Muscle layer of duodenum (tissue), 2 donors: ENCODE results near the gene AIFM3.
A peak's percentile ranks its signal among the peaks of the same experiment; 100 is the strongest.

Source experiments
- H3K27ac ChIP-seq: one replicate; pipeline ENCODE4 v1.7.0; 2013; ENCODE audit warnings: mild to moderate bottlenecking, low read length
- H3K27me3 ChIP-seq: one replicate; pipeline ENCODE4 v1.7.0; 2013; ENCODE audit warnings: low read depth, mild to moderate bottlenecking, control low read depth, low read length
- H3K36me3 ChIP-seq, 2 donors: one replicate each; pipeline ENCODE4 v1.7.0; 2013; ENCODE audit warnings: low read length in 2 of 2, control low read depth in 1 of 2, mild to moderate bottlenecking in 1 of 2; ENCODE audit not compliant: insufficient read depth in 2 of 2, control insufficient read depth in 1 of 2
- H3K4me1 ChIP-seq, 2 donors: one replicate each; pipeline ENCODE4 v1.7.0; 2013; ENCODE audit warnings: low read length in 2 of 2, mild to moderate bottlenecking in 2 of 2, control low read depth in 1 of 2, moderate library complexity in 1 of 2; ENCODE audit not compliant: insufficient read depth in 2 of 2, control insufficient read depth in 1 of 2
- H3K4me3 ChIP-seq, 2 donors: one replicate each; pipeline ENCODE4 v1.7.0; 2013; ENCODE audit warnings: low read length in 2 of 2, low read depth in 1 of 2, mild to moderate bottlenecking in 1 of 2
- H3K9me3 ChIP-seq, 2 donors: one replicate each; pipeline ENCODE4 v1.7.0; 2013; ENCODE audit warnings: low read length in 2 of 2, control low read depth in 1 of 2, mild to moderate bottlenecking in 1 of 2; ENCODE audit not compliant: control insufficient read depth in 1 of 2
- donor health status: healthy.

Gene AIFM3

DNA sequence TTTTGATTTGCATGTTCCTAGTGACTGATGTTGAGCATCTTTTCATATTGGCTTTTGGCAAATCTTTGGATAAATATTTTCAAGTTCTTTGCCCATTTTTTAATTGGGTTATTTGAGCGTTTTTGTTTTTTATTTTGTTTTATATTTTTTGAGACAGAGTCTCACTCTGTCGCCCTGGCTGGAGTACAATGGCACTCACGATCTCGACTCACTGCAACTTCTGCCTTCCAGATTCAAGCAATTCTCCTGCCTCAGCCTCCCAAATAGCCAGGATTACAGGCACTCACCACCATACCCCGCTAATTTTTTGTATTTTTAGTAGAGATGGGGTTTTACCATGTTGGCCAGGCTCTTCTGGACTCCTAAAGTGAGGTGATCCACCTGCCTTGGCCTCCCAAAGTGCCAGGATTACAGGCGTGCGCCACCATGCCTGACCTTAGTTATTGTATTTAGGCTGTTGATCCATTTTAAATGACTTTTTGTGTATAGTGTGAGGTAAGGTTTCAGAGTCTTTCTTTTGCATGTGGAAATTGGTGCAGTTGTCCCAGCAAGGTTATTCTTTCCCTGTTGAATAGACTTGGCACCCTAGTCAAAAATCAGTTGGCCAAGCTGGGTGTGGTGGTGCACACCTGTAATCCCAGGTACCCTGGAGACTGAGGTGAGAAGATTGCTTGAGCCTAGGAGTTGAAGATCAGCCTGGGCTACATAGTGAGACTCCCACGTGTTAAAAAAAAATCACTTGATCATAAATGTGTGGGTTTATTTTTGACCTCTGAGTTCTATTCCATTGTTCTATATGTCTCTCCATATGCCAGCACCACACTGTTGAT, 23.7 kb upstream of the AIFM3 start:
- H3K27me3 ChIP-seq = no peaks in the 10 kb centered on the region
- H3K4me3 ChIP-seq = no peak overlapping the region
- H3K27ac ChIP-seq = no peak overlapping the region
- no peaks in the 10 kb centered on the region for H3K36me3 ChIP-seq
- H3K4me1 ChIP-seq = peaks cover 13 to 22% of the 10 kb centered on the region in 2 donors
- no peaks in the 10 kb centered on the region for H3K9me3 ChIP-seq

DNA sequence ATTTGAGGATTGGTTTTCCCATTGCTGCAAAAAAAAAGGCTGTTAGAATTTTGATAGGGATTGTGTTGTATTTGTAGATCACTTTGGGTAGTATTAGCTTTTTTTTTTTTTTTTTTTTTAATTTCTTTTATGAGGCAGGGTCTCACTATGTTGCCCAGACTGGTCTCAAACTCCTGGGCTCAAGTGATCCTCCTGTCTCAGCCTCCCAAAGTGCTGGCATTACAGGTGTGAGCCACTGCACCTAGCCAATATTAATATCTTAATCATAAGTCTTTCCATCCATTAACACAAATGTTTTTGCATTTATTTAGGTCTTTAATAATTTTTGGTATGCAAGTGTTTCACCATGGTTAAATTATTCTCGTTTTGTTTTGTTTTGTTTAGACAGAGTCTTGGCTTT, 23.0 kb upstream of the AIFM3 start:
- Histone ChIP-seq H3K4me1 (peaks cover 13 to 18% of the 10 kb centered on the region in 2 donors), H3K27me3 (no peaks in the 10 kb centered on the region), H3K27ac (no peak overlapping the region), H3K9me3 (no peaks in the 10 kb centered on the region), H3K4me3 (no peak overlapping the region), H3K36me3 (no peaks in the 10 kb centered on the region)

- Histone ChIP-seq H3K4me3 (no peak overlapping the region), H3K9me3 (no peaks in the 10 kb centered on the region), H3K4me1 (peaks cover 6 to 13% of the 10 kb centered on the region in 2 donors), H3K36me3 (peaks cover 7 to 11% of the 10 kb centered on the region in 2 donors), H3K27ac (no peak overlapping the region), H3K27me3 (no peaks in the 10 kb centered on the region)
These were observed 21.5 kb upstream of the AIFM3 start for GRCh38 chr22:20945578-20945934.

DNA sequence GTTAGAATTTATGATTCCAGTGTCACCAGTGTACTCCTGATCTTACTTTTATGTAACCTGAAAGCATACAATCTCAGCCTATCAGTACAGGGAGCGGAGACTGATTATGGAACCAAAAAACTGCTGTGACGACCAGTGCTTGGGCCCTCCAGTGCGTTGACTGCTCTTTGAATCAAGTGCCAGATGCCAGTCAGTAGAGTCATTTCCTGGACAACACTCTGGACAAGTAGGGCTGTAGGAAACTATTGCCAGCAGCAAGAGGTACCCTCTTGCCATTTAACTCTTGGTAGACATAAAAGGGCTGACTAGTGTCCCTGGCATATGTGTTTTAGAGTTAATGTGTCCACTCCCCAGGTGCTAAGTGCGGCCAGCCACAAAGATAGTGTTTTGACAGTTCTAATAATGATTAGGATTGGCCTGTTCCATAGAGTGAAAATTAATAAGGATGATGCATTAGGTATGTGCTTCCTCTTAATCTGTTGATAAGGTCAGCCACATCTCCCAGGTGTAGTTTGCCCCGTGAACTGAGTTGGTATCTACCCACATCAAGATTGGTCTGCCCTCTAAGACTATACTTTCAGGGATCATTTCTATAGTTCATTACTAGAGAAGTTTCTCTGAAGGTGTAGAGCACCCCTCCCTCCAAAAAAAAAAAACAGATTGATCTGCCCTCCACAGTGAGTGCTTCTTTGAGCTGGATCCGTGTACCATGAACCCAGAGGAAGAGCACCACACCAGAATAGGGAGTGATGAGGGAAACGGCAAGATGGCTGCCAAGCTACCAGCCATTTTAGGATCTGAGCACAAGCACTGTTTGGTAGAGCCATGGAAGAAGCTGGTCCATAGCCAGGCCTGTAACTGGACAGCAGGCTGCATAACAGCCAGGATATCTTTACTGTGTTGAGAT, 20.7 kb upstream of the AIFM3 start:
- H3K36me3 ChIP-seq = peaks cover 14 to 16% of the 10 kb centered on the region in 2 donors
- no peak overlapping the region for H3K27ac ChIP-seq
- H3K27me3 ChIP-seq = no peaks in the 10 kb centered on the region
- H3K4me1 ChIP-seq = peaks cover 0 to 6% of the 10 kb centered on the region in 2 donors
- no peaks in the 10 kb centered on the region for H3K9me3 ChIP-seq
- no peak overlapping the region for H3K4me3 ChIP-seq

GRCh38 chr22:20946991-20947390, 20.1 kb upstream of the AIFM3 start:
- no peak overlapping the region for H3K4me3 ChIP-seq
- H3K4me1 ChIP-seq = peaks cover 0 to 6% of the 10 kb centered on the region in 2 donors
- H3K9me3 ChIP-seq = no peaks in the 10 kb centered on the region
- H3K27me3 ChIP-seq = no peaks in the 10 kb centered on the region
- H3K27ac ChIP-seq = no peak overlapping the region
- H3K36me3 ChIP-seq = peaks cover 21% of the 10 kb centered on the region in 2 donors

DNA sequence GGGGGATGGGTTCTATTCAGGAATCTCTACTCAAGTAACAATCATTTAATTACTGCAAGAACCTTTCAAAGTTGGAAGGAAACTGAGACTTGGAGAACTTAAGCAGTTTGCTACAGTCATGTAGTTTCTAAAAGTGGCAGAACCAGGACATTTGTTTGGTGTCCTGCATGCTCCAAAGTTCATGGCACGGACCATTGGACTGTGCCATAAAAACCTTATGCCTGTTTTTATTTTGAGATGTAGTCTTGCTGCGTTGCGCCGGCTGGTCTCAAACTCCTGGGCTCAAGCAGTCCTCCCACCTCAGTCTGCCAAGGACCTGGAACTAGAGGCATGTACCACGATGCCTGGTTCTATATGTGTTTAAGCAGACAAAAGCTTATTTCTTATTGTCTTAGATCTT, 18.6 kb upstream of the AIFM3 start:
- Histone ChIP-seq H3K9me3 (no peaks in the 10 kb centered on the region), H3K4me1 (peaks cover 0 to 6% of the 10 kb centered on the region in 2 donors), H3K27ac (no peak overlapping the region), H3K36me3 (peaks cover 32 to 33% of the 10 kb centered on the region in 2 donors), H3K27me3 (no peaks in the 10 kb centered on the region), H3K4me3 (no peak overlapping the region)

DNA sequence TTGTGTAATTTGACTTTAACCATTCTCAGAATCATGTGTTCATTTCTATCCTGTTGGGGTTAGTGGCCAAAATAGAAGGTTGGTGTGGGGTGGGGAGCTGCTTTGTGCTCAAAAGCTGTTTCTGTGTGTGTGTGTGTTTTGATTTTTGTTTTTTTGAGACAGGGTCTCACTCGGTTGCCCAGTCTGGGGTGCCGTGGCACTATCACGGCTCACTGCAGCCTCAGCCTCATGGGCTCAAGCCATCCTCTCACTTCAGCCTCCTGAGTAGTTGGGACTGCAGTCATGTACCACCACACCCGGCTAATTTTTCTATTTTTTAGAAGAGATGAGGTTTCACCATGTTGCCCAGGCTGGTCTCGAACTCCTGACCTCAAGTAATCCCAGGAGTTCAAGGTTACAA, 18.1 kb upstream of the AIFM3 start:
- peaks cover 0 to 6% of the 10 kb centered on the region in 2 donors for H3K4me1 ChIP-seq

DNA sequence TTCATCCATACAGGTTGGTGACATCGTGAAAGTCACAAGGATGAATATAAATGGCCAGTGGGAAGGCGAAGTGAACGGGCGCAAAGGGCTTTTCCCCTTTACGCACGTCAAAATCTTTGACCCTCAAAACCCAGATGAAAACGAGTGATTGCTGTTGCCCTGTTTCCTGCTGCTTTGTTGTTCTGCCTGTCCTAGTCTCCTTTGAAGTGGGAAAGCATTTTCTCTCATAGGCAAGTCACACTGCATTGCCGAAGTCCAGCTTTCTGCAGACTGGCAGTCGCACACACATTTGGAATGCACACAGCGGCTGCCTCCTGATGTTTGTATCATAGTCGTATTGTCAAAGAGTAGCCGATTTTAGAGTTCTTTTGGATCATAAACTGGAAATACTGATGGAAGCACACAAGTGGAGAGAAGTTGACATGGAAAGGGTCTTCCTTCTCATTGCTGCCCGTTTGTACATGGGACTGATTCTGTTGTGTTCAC, 17.3 kb upstream of the AIFM3 start:
- Histone ChIP-seq H3K9me3 (no peaks in the 10 kb centered on the region), H3K27ac (no peak overlapping the region), H3K4me3 (no peak overlapping the region), H3K4me1 (peaks cover 0 to 6% of the 10 kb centered on the region in 2 donors), H3K27me3 (no peaks in the 10 kb centered on the region), H3K36me3 (peaks cover 39% of the 10 kb centered on the region in 2 donors)

More for the DNA sequence above, 18.1 kb upstream of the AIFM3 start:
- Histone ChIP-seq H3K4me3 (no peak overlapping the region), H3K27ac (no peak overlapping the region), H3K9me3 (no peaks in the 10 kb centered on the region), H3K27me3 (no peaks in the 10 kb centered on the region), H3K36me3 (peaks cover 38% of the 10 kb centered on the region in 2 donors)

DNA sequence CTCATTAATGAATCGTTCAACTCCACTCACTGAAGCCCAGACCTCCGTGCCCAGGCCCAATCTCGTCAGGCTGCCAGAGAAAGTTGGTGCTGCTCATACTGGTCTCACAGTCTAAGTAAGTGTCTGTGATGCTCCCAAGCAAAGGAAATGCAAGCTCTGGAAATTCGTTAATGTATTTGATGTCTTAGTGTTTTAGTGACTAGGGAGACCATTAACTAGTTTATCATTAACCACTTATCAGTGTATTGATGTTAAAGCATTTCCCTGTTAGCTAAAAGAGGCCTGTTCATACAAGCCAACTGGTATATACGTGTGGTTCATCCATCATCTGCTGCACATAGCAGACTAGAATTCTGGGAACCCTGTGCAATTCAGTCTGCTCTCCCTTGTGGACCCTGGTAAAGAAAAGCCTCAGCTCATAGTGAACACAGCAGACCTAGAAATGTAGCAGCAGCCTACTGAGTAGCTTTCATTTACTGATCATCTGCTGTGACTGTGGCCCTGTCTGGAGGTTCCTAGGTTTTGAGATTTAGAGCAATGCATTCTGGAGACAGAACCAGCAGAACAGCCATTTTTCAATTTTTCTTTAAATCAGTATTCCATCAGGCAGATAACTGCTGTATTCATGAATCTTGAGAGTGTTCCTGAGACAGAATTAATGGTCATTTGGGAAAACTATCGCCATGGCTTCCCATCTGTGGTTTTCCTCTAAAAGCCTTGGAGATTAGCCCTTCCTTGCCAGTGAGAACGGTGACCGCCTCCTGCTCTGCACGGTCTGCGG, 15.7 kb upstream of the AIFM3 start:
- peaks cover 39% of the 10 kb centered on the region in 2 donors for H3K36me3 ChIP-seq
- H3K4me3 ChIP-seq = no peak overlapping the region
- peak overlapping the region; percentile 42 for H3K27ac ChIP-seq
- no peaks in the 10 kb centered on the region for H3K27me3 ChIP-seq
- H3K9me3 ChIP-seq = no peaks in the 10 kb centered on the region
- peaks cover 0 to 6% of the 10 kb centered on the region in 2 donors for H3K4me1 ChIP-seq

GRCh38 chr22:20951932-20952380, 15.1 kb upstream of the AIFM3 start:
- H3K27me3 ChIP-seq = no peaks in the 10 kb centered on the region
- H3K4me3 ChIP-seq = no peak overlapping the region
- H3K9me3 ChIP-seq = no peaks in the 10 kb centered on the region
- peak overlapping the region; percentile 42 for H3K27ac ChIP-seq
- peaks cover 39% of the 10 kb centered on the region in 2 donors for H3K36me3 ChIP-seq
- H3K4me1 ChIP-seq = peaks cover 0 to 5% of the 10 kb centered on the region in 2 donors
